PC-9 (cell line): ENCODE measurements around the gene OR2V2. TPM values are rescaled to one million over a fixed set of nuclear protein-coding genes. Genes with fewer than 3 reads are reported as not detected.

ENCODE experiments used
- BruUV-seq: library from RNA; stranded (reverse); fragments of 400-500 nt; replicated peaks from 2 replicates; lab custom pipeline; 2021; lab: Mats Ljungman, UMichigan
- CTCF ChIA-PET: fragments of 300-600 bp; sonication (Branson Sonifier 250); formaldehyde crosslinking; loops from one replicate; lab custom pipeline; 2022; ENCODE audit warnings: antibody characterized with exemption; lab: Charles Lee
- POLR2A ChIA-PET: fragments of 300-600 bp; sonication (Branson Sonifier 250); formaldehyde crosslinking; loops from one replicate; lab custom pipeline; 2022; ENCODE audit warnings: antibody characterized with exemption; ENCODE audit not compliant: unreplicated experiment; lab: Charles Lee
- DNase-seq, 2 experiments: peaks; one replicate each; pipeline versions ENCODE4 v3.0.0 to v3.0.0-alpha.2; 2015 to 2022; ENCODE audit warnings: mixed read lengths in 1 of 2
- H2AFZ ChIP-seq: fragments of 200-600 bp; sonication (generic); 2 replicates; pipeline ENCODE4 v1.8.1; 2017; ENCODE audit warnings: antibody characterized with exemption
- H3F3A ChIP-seq: fragments of 200-600 bp; sonication (generic); 2 replicates; pipeline ENCODE4 v1.8.1; 2017; ENCODE audit warnings: antibody characterized with exemption, mild to moderate bottlenecking, low read depth; ENCODE audit not compliant: insufficient read depth
- H3K27ac ChIP-seq: fragments of 200-600 bp; sonication (generic); 2 replicates; pipeline ENCODE4 v1.6.1; 2016; ENCODE audit warnings: mixed run types
- H3K27me3 ChIP-seq: fragments of 200-600 bp; sonication (generic); 2 replicates; pipeline ENCODE4 v1.6.1; 2016; ENCODE audit warnings: low read depth, mixed run types; ENCODE audit not compliant: insufficient read depth
- H3K36me3 ChIP-seq: fragments of 200-600 bp; sonication (generic); 2 replicates; pipeline ENCODE4 v1.6.1; 2016; ENCODE audit warnings: low read depth, mixed run types
- H3K4me1 ChIP-seq: fragments of 200-600 bp; sonication (generic); replicated peaks from 2 replicates; pipeline ENCODE4 v1.6.1; 2016; ENCODE audit warnings: mixed run types; ENCODE audit not compliant: insufficient read depth
- H3K4me2 ChIP-seq: fragments of 200-600 bp; sonication (generic); 2 replicates; pipeline ENCODE4 v1.6.1; 2017; ENCODE audit warnings: mixed run types
- H3K4me3 ChIP-seq: fragments of 200-600 bp; sonication (generic); 2 replicates; pipeline ENCODE4 v1.6.1; 2016; ENCODE audit warnings: mixed run types
- H3K79me2 ChIP-seq: fragments of 200-600 bp; sonication (generic); 2 replicates; pipeline ENCODE4 v1.6.1; 2017; ENCODE audit warnings: low read depth, mixed run types
- H3K9me2 ChIP-seq: fragments of 200-600 bp; sonication (generic); 2 replicates; pipeline ENCODE4 v1.8.1; 2017; ENCODE audit warnings: mild to moderate bottlenecking; ENCODE audit not compliant: insufficient read depth
- H3K9me3 ChIP-seq: fragments of 200-600 bp; sonication (generic); 2 replicates; pipeline ENCODE4 v1.8.1; 2016; ENCODE audit warnings: low read depth; ENCODE audit not compliant: insufficient read depth
- H4K20me1 ChIP-seq: fragments of 200-600 bp; sonication (generic); 2 replicates; pipeline ENCODE4 v1.8.1; 2017; ENCODE audit not compliant: insufficient read depth
- CTCF ChIP-seq: fragments of 200-600 bp; sonication (generic); conservative IDR thresholded peaks from 2 replicates; pipeline ENCODE4 v1.6.1; 2017; ENCODE audit warnings: mixed run types, antibody characterized with exemption, mild to moderate bottlenecking, moderate library complexity
- EZH2 ChIP-seq: fragments of 200-600 bp; sonication (generic); IDR thresholded peaks from 2 replicates; pipeline ENCODE4 v1.8.0; 2017; ENCODE audit warnings: antibody characterized with exemption, low read depth
- intact Hi-C: fragments of 100-400 bp; cut with micrococcal nuclease; formaldehyde crosslinking; loops from one replicate; pipeline ENCODE4 v1.10.0; 2022; ENCODE audit not compliant: unreplicated experiment
- total RNA-seq: library from RNA; stranded (reverse); gene quantifications from 2 replicates; pipeline ENCODE4 v1.2.3, GENCODE V29; 2021

Gene OR2V2
- total RNA-seq, 1 experiment from 2014 or later: not detected

- Histone ChIP-seq H3K27ac (no peak overlapping the region), H3F3A (peaks cover 48% of the 10 kb centered on the region), H3K4me1 (peaks cover 21% of the 10 kb centered on the region; the same call in 1 of the 2 replicates), H3K9me2 (no peaks in the 10 kb centered on the region), H3K4me2 (peak overlapping the region; percentile 83), H4K20me1 (no peaks in the 10 kb centered on the region), H3K79me2 (no peaks in the 10 kb centered on the region), H3K27me3 (no peaks in the 10 kb centered on the region), H3K36me3 (no peaks in the 10 kb centered on the region), H3K4me3 (no peak overlapping the region), H3K9me3 (no peaks in the 10 kb centered on the region), H2AFZ (no peak overlapping the region)
- no peak for TF ChIP-seq CTCF
- TF ChIP-seq EZH2: no peak
- no peak for DNase-seq
- ChIA-PET POLR2A (interaction anchor here (0.6 kb wide), 1 partner anchor 377 kb away, joined by 3 read pairs; no protein-coding TSS in a partner anchor), CTCF (interaction anchor here (0.7 to 1.1 kb wide), 2 partner anchors 38 to 598 kb away, joined by 3 read pairs; no protein-coding TSS in a partner anchor)
- no TSS peak for BruUV-seq
- intact Hi-C loops: loop anchor here (5.0 kb wide), 1 partner anchor 1453 kb away; the partner anchor contains the start of gene MAML1
Measured at GRCh38 chr5:181185560-181185959, 38.2 kb downstream of the OR2V2 start.

- no peak for TF ChIP-seq CTCF
- TF ChIP-seq EZH2: no peak
- no peaks in the 10 kb centered on the region for H3K27me3 ChIP-seq
- DNase-seq: no peak
- CTCF ChIA-PET: no interaction called here
- H2AFZ ChIP-seq: no peak overlapping the region
- H3K9me2 ChIP-seq: no peaks in the 10 kb centered on the region
- H3K27ac ChIP-seq: no peak overlapping the region
- H3K9me3 ChIP-seq: no peaks in the 10 kb centered on the region
- intact Hi-C loops: loop anchor here (5.0 kb wide), 1 partner anchor 1454 kb away; the partner anchor contains the start of gene MAML1
- H3K4me3 ChIP-seq: no peak overlapping the region
- peaks cover 21% of the 10 kb centered on the region; the same call in 1 of the 2 replicates for H3K4me1 ChIP-seq
- no peak overlapping the region; the same call in 1 of the 2 replicates for H3K4me2 ChIP-seq
- no peaks in the 10 kb centered on the region for H4K20me1 ChIP-seq
- peaks cover 48% of the 10 kb centered on the region for H3F3A ChIP-seq
- no peaks in the 10 kb centered on the region for H3K79me2 ChIP-seq
- POLR2A ChIA-PET: no interaction called here
- no TSS peak for BruUV-seq
- no peaks in the 10 kb centered on the region for H3K36me3 ChIP-seq
Measured at GRCh38 chr5:181186022-181186421, 38.6 kb downstream of the OR2V2 start.

- BruUV-seq: no TSS peak
- intact Hi-C loops: loop anchor here (1.0 to 5.0 kb wide), 4 partner anchors 35 to 1455 kb away; partner anchors contain the start of genes MAML1 and TRIM52
- H3K27me3 ChIP-seq: no peaks in the 10 kb centered on the region
- no peaks in the 10 kb centered on the region for H3K9me3 ChIP-seq
- peak in 1 of 2 experiments; percentile 58 for DNase-seq
- H3K27ac ChIP-seq: peak overlapping the region; percentile 75
- H3K9me2 ChIP-seq: no peaks in the 10 kb centered on the region
- H3K4me3 ChIP-seq: peak overlapping the region; percentile 98; the same call in 1 of the 2 replicates
- H3K4me1 ChIP-seq: peaks cover 21% of the 10 kb centered on the region; the same call in 1 of the 2 replicates
- no peaks in the 10 kb centered on the region for H3K36me3 ChIP-seq
- ChIA-PET CTCF (no interaction called here), POLR2A (interaction anchor here (0.6 kb wide), 1 partner anchor 16 kb away, joined by 4 read pairs; no protein-coding TSS in a partner anchor)
- H3K4me2 ChIP-seq: peak overlapping the region; percentile 97
- H3K79me2 ChIP-seq: no peaks in the 10 kb centered on the region
- H2AFZ ChIP-seq: peak overlapping the region; percentile 76
- TF ChIP-seq CTCF (no peak), EZH2 (no peak)
- H3F3A ChIP-seq: peaks cover 48% of the 10 kb centered on the region
- no peaks in the 10 kb centered on the region for H4K20me1 ChIP-seq
Measured at GRCh38 chr5:181186986-181187499, 39.7 kb downstream of the OR2V2 start.
